ENCODE data around the gene FANCE.
A peak's percentile ranks its signal among the peaks of the same experiment; 100 is the strongest.

FANCE gene, protein sequence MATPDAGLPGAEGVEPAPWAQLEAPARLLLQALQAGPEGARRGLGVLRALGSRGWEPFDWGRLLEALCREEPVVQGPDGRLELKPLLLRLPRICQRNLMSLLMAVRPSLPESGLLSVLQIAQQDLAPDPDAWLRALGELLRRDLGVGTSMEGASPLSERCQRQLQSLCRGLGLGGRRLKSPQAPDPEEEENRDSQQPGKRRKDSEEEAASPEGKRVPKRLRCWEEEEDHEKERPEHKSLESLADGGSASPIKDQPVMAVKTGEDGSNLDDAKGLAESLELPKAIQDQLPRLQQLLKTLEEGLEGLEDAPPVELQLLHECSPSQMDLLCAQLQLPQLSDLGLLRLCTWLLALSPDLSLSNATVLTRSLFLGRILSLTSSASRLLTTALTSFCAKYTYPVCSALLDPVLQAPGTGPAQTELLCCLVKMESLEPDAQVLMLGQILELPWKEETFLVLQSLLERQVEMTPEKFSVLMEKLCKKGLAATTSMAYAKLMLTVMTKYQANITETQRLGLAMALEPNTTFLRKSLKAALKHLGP

DNA sequence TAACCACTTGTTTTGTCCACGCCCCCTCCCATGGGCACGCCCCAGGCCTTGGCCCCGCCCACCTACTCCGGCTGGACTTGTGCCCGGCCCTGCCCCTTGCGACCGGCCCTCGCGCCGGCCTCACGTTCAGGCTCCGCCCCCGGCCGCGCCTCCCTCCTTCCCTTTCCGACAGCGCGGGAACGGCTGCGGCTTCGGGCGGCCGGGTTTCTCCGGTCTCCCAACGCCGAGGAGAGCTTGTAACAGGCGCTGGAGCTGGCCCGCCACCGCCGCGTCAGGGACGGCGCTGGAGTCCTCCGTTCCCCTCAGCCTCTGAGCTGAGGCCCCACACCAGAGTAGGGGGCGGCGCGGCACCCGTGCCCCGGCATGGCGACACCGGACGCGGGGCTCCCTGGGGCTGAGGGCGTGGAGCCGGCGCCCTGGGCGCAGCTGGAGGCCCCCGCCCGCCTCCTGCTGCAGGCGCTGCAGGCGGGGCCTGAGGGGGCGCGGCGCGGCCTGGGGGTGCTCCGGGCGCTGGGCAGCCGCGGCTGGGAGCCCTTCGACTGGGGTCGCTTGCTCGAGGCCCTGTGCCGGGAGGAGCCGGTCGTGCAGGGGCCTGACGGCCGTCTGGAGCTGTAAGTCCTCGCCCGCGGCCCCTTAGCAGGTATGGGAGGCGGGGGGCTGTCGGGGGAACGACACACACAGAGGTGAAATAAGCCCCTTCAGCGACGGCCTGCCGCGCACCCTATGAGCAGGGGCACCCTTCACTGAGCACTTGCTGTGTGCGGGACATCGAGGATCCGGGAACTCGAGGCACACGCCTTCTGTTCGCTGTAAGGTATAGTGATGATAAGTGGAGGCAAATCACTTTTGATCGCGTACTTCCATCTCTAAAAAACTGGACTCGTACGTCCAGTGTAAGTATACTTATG is at the start of gene FANCE:
FANCE (plus strand) TSS at position 156 of the 908 bp plus-strand sequence; CDS start at position 364, 208 bp downstream.
- in situ Hi-C loops (cut with HindIII; ENCODE audit: low sequenced_read_pairs) = no loop called here
- TF ChIP-seq, protein P1, sequence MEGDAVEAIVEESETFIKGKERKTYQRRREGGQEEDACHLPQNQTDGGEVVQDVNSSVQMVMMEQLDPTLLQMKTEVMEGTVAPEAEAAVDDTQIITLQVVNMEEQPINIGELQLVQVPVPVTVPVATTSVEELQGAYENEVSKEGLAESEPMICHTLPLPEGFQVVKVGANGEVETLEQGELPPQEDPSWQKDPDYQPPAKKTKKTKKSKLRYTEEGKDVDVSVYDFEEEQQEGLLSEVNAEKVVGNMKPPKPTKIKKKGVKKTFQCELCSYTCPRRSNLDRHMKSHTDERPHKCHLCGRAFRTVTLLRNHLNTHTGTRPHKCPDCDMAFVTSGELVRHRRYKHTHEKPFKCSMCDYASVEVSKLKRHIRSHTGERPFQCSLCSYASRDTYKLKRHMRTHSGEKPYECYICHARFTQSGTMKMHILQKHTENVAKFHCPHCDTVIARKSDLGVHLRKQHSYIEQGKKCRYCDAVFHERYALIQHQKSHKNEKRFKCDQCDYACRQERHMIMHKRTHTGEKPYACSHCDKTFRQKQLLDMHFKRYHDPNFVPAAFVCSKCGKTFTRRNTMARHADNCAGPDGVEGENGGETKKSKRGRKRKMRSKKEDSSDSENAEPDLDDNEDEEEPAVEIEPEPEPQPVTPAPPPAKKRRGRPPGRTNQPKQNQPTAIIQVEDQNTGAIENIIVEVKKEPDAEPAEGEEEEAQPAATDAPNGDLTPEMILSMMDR (IDR thresholded peaks at IDR 0.05; ENCODE audit: low read depth, low read length, missing control alignments) = no peak
- DNase-seq (ENCODE audit: low read depth) = peak; percentile 64
- peak within 1 kb of the TSS; percentile 55 for H3K4me3 ChIP-seq (ENCODE audit: low read depth, low read length)

DNA sequence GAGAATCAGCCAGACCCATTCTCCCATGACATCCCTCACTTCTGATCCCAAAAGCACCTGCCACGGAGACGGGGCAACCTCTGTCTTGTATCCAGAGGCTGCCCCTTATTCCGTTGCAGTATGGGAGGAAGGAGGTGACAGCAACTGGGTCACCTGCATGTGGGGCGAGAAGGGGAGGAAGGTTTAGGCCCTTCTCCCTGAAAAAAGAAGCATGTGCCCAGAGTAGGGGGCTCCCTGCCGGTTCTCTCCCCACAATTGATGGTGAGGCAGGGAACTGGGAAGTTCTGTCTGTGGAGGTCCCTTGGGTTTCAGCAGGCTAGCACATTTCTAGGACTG is 49.3 kb upstream of the FANCE start:
- DNase-seq (ENCODE audit: low read depth) = no peak
- in situ Hi-C loops (cut with HindIII; ENCODE audit: low sequenced_read_pairs) = no loop called here
- TF ChIP-seq, protein P1 (IDR thresholded peaks at IDR 0.05; ENCODE audit: low read depth, low read length, missing control alignments) = no peak
- no peak overlapping the region for H3K4me3 ChIP-seq (ENCODE audit: low read depth, low read length)

- no peak overlapping the region for H3K4me3 ChIP-seq (ENCODE audit: low read depth, low read length)
- in situ Hi-C loops (cut with HindIII; ENCODE audit: low sequenced_read_pairs) = no loop called here
- TF ChIP-seq, protein P1 (IDR thresholded peaks at IDR 0.05; ENCODE audit: low read depth, low read length, missing control alignments) = no peak
- no peak for DNase-seq (ENCODE audit: low read depth)
Measured at GRCh38 chr6:35403544-35404442, 48.3 kb upstream of the FANCE start.

GRCh38 chr6:35406711-35407485 is 45.2 kb upstream of the FANCE start:
- DNase-seq (ENCODE audit: low read depth) = no peak
- in situ Hi-C loops (cut with HindIII; ENCODE audit: low sequenced_read_pairs) = no loop called here
- TF ChIP-seq, protein P1 (IDR thresholded peaks at IDR 0.05; ENCODE audit: low read depth, low read length, missing control alignments) = no peak
- no peak overlapping the region for H3K4me3 ChIP-seq (ENCODE audit: low read depth, low read length)

DNA sequence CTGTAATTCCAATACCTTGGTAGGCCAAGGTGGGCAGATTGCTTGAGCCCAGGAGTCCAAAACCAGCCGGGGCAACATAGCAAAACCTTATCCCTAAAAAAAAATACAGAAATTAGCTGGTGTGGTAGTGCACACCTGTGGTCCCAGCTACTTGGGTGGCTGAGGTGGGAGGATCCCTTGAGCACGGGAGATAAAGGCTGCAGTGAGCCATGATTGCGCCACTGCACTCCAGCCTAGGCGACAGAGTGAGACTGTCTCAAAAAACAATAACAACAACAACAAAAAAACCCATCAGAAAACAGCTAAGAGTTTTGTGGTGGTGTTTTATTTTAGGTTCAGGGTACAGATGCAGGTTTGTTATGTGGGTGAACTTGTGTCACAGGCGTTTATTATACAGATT is 42.9 kb upstream of the FANCE start:
- no peak overlapping the region for H3K4me3 ChIP-seq (ENCODE audit: low read depth, low read length)
- TF ChIP-seq, protein P1 (IDR thresholded peaks at IDR 0.05; ENCODE audit: low read depth, low read length, missing control alignments) = no peak
- in situ Hi-C loops (cut with HindIII; ENCODE audit: low sequenced_read_pairs) = no loop called here
- no peak for DNase-seq (ENCODE audit: low read depth)
